ENCODE results near the gene CADM2. TPM values are rescaled to one million over a fixed set of nuclear protein-coding genes. Genes with fewer than 3 reads are reported as not detected.

CADM2 gene
- total RNA-seq, 1 donor from 2014 or later, result 2.1 TPM

GRCh38 chr3:85182975-85183752, 224.4 kb downstream of the CADM2 start:
- no peak for DNase-seq (ENCODE audit: low read depth)

GRCh38 chr3:85185495-85185894, 226.7 kb downstream of the CADM2 start:
- DNase-seq (ENCODE audit: low read depth), result no peak

- no peak for DNase-seq (ENCODE audit: low read depth)
Measured at GRCh38 chr3:85189731-85190130, 230.9 kb downstream of the CADM2 start.

GRCh38 chr3:85193565-85193964, 234.8 kb downstream of the CADM2 start:
- DNase-seq (ENCODE audit: low read depth), result no peak

- no peak for DNase-seq (ENCODE audit: low read depth)
Measured at GRCh38 chr3:85208650-85209049, 249.9 kb downstream of the CADM2 start.

- DNase-seq (ENCODE audit: low read depth), result no peak
Measured at GRCh38 chr3:85210540-85210939, 251.8 kb downstream of the CADM2 start.

- DNase-seq (ENCODE audit: low read depth), result no peak
Measured at GRCh38 chr3:85228966-85229365, 270.2 kb downstream of the CADM2 start.

GRCh38 chr3:85244091-85244490, 285.3 kb downstream of the CADM2 start:
- no peak for DNase-seq (ENCODE audit: low read depth)

- DNase-seq (ENCODE audit: low read depth), result no peak
Measured at GRCh38 chr3:85244519-85244918, 285.7 kb downstream of the CADM2 start.

GRCh38 chr3:85251766-85252165, 293.0 kb downstream of the CADM2 start:
- no peak for DNase-seq (ENCODE audit: low read depth)

- DNase-seq (ENCODE audit: low read depth), result no peak
Measured at GRCh38 chr3:85252686-85253085, 293.9 kb downstream of the CADM2 start.

- DNase-seq (ENCODE audit: low read depth), result no peak
Measured at GRCh38 chr3:85254738-85255137, 295.9 kb downstream of the CADM2 start.

- DNase-seq (ENCODE audit: low read depth), result no peak
Measured at GRCh38 chr3:85255949-85256348, 297.2 kb downstream of the CADM2 start.

- DNase-seq (ENCODE audit: low read depth), result no peak
Measured at GRCh38 chr3:85258326-85258725, 299.5 kb downstream of the CADM2 start.

- DNase-seq (ENCODE audit: low read depth), result no peak
Measured at GRCh38 chr3:85258819-85259218, 300.0 kb downstream of the CADM2 start.

- no peak for DNase-seq (ENCODE audit: low read depth)
Measured at GRCh38 chr3:85259748-85260147, 301.0 kb downstream of the CADM2 start.

GRCh38 chr3:85264381-85264780, 305.6 kb downstream of the CADM2 start:
- DNase-seq (ENCODE audit: low read depth), result no peak

- DNase-seq (ENCODE audit: low read depth), result no peak
Measured at GRCh38 chr3:85270488-85270887, 311.7 kb downstream of the CADM2 start.

GRCh38 chr3:85271911-85272310, 313.1 kb downstream of the CADM2 start:
- no peak for DNase-seq (ENCODE audit: low read depth)

- DNase-seq (ENCODE audit: low read depth), result no peak
Measured at GRCh38 chr3:85288257-85288656, 329.5 kb downstream of the CADM2 start.

- DNase-seq (ENCODE audit: low read depth), result no peak
Measured at GRCh38 chr3:85297291-85297690, 338.5 kb downstream of the CADM2 start.

- DNase-seq (ENCODE audit: low read depth), result no peak
Measured at GRCh38 chr3:85298032-85298431, 339.2 kb downstream of the CADM2 start.

GRCh38 chr3:85303156-85303555, 344.4 kb downstream of the CADM2 start:
- DNase-seq (ENCODE audit: low read depth), result no peak
